Lower leg skin (tissue), 3 donors: Measurements from ENCODE around the gene SRRM2.

Experiments
- CTCF ChIP-seq, 3 donors: fragments of 450-650 bp; IDR thresholded peaks; one replicate each; pipeline ENCODE4 v1.5.1; 2016; ENCODE audit warnings: antibody characterized with exemption in 3 of 3, mild to moderate bottlenecking in 3 of 3, moderate library complexity in 2 of 3
- POLR2A ChIP-seq, 2 donors: fragments of 450-650 bp; IDR thresholded peaks; one replicate each; pipeline ENCODE4 v1.6.1; 2016 to 2017; ENCODE audit warnings: antibody characterized with exemption in 2 of 2, mild to moderate bottlenecking in 1 of 2, moderate library complexity in 1 of 2

- TF ChIP-seq POLR2A (IDR thresholded peaks at IDR 0.05) (no peak), CTCF (IDR thresholded peaks at IDR 0.05) (no peak)
Observed at GRCh38 chr16:2749476-2749875, 3.0 kb upstream of the SRRM2 start.
